Right cardiac atrium (tissue), 5 donors: ENCODE results near the gene ALDOC. TPM values are rescaled to one million over a fixed set of nuclear protein-coding genes. Genes with fewer than 3 reads are reported as not detected.

Experiments
- ATAC-seq, 2 donors: fragments of 200-7000 bp; cut with Tn5 transposase; one replicate each; pipeline versions ENCODE4 v1.8.0 to v1.9.1; 2020; ENCODE audit warnings: moderate library complexity in 2 of 2, mild to moderate bottlenecking in 1 of 2
- DNase-seq, 3 donors: peaks; one replicate each; pipeline ENCODE4 v3.0.0-alpha.2; 2020
- H3K27ac ChIP-seq: one replicate; pipeline ENCODE4 v1.5.1; 2013; ENCODE audit warnings: mild to moderate bottlenecking, low read length, control low read depth, moderate library complexity
- H3K27me3 ChIP-seq: one replicate; pipeline ENCODE4 v1.6.1; 2013; ENCODE audit not compliant: control insufficient read depth, insufficient read depth
- H3K4me1 ChIP-seq: one replicate; pipeline ENCODE4 v1.6.1; 2013; ENCODE audit warnings: low read length; ENCODE audit not compliant: control insufficient read depth, insufficient read depth
- H3K4me3 ChIP-seq: one replicate; pipeline ENCODE4 v1.5.1; 2013; ENCODE audit warnings: low read length, control low read depth
- H3K9me3 ChIP-seq: one replicate; pipeline ENCODE4 v1.6.1; 2013; ENCODE audit warnings: low read length; ENCODE audit not compliant: control insufficient read depth
- WGBS: extraction: QIAGEN DNeasy Blood & Tissue Kit; methylation state at CpG from one replicate; pipeline ENCODE4 v1.1.7; 2013; 5-methylcytosine and 5-hydroxymethylcytosine counted together
- intact Hi-C, 4 donors: fragments of 100-400 bp; cut with DNase I; formaldehyde crosslinking; loops; one replicate each; pipeline versions ENCODE4 v1.11.0 to v1.14.0; 2022 to 2023
- polyA plus RNA-seq: library from polyadenylated mRNA; stranded (reverse); fragments of 200-250 nt; gene quantifications from one replicate; pipeline ENCODE4 v1.2.3, GENCODE V29; 2013
- total RNA-seq, 4 donors: library from RNA; stranded (reverse); fragmentation: NEBNext Ultra II Directional; extraction: Animal tissue kit (Norgen Biotek cat#: 25700); gene quantifications; one replicate each; pipeline ENCODE4 v1.2.1, GENCODE V29; 2021
- donor health status: healthy with polysubstance abuse.
- donor health status: DM: no; HTN: yes; CAD: no.
- donor health status: DM: no; HTN: no; CAD: no.
- donor health status: DM: no; HTN: yes; CAD: no; lungs with severe emphysema.
- donor health status: DM: yes; HTN: yes; CAD: no.

The ALDOC gene
- total and polyA plus RNA-seq, 5 donors = 191 to 390 (median 283) TPM

GRCh38 chr17:28573040-28573380 is 3.7 kb downstream of the ALDOC start:
- no peak overlapping the region for H3K27ac ChIP-seq
- H3K4me3 ChIP-seq = no peak overlapping the region
- no peaks in the 10 kb centered on the region for H3K27me3 ChIP-seq
- H3K9me3 ChIP-seq = no peaks in the 10 kb centered on the region
- intact Hi-C loops = no loop called here
- ATAC-seq (no peak), DNase-seq (no peak)
- no peaks in the 10 kb centered on the region for H3K4me1 ChIP-seq

- intact Hi-C loops = no loop called here
- ATAC-seq (no peak), DNase-seq (no peak)
- Histone ChIP-seq H3K27me3 (no peaks in the 10 kb centered on the region), H3K4me3 (peak overlapping the region; percentile 68), H3K9me3 (no peaks in the 10 kb centered on the region), H3K27ac (no peak overlapping the region), H3K4me1 (no peaks in the 10 kb centered on the region)
- 64% methylated on average over 5 of the region's 5 CpGs for WGBS
Measured at GRCh38 chr17:28572259-28573039, 4.2 kb downstream of the ALDOC start.

- H3K9me3 ChIP-seq = no peaks in the 10 kb centered on the region
Measured at GRCh38 chr17:28571361-28572122, 5.2 kb downstream of the ALDOC start, which contains the start of gene PIGS. TSS of gene PIGS (minus strand) at chr17:28571524. CDS start at chr17:28571496, 28 bp downstream.

GRCh38 chr17:28570716-28571360 is 5.9 kb downstream of the ALDOC start:
- no peaks in the 10 kb centered on the region for H3K4me1 ChIP-seq
- H3K4me3 ChIP-seq = peak overlapping the region; percentile 68
- intact Hi-C loops = no loop called here
- WGBS = under 1% methylated on average over 39 of the region's 39 CpGs
- no peaks in the 10 kb centered on the region for H3K27me3 ChIP-seq
- no peaks in the 10 kb centered on the region for H3K9me3 ChIP-seq
- H3K27ac ChIP-seq = peak overlapping the region; percentile 9
- ATAC-seq (peak; percentile 9 to 21), DNase-seq (peak in 2 of 3 donors; percentile 55 to 59)

More at GRCh38 chr17:28571361-28572122, 5.2 kb downstream of the ALDOC start, which contains the start of gene PIGS:
- H3K4me3 ChIP-seq = peak within 1 kb of the TSS; percentile 68
- no peaks in the 10 kb centered on the region for H3K4me1 ChIP-seq
- H3K27ac ChIP-seq = peak within 1 kb of the TSS; percentile 78
- peak; percentile 97 to 98 for ATAC-seq
- no peaks in the 10 kb centered on the region for H3K27me3 ChIP-seq
- DNase-seq = peak; percentile 96 to 98 (median 98)
- WGBS = under 1% methylated on average over 49 of the region's 49 CpGs
- intact Hi-C loops = no loop called here

- ATAC-seq = no peak
- H3K27me3 ChIP-seq = no peaks in the 10 kb centered on the region
- DNase-seq = no peak
- no peak overlapping the region for H3K27ac ChIP-seq
- H3K4me3 ChIP-seq = no peak overlapping the region
- no peaks in the 10 kb centered on the region for H3K4me1 ChIP-seq
- H3K9me3 ChIP-seq = no peaks in the 10 kb centered on the region
- WGBS = 98% methylated on average over 1 of the region's 1 CpG
- intact Hi-C loops = no loop called here
Measured at GRCh38 chr17:28569446-28569845, 7.2 kb downstream of the ALDOC start.

GRCh38 chr17:28567604-28568003 is 9.1 kb downstream of the ALDOC start:
- DNase-seq (no peak), ATAC-seq (no peak)
- WGBS = 77% methylated on average over 3 of the region's 3 CpGs
- H3K27me3 ChIP-seq = no peaks in the 10 kb centered on the region
- no peaks in the 10 kb centered on the region for H3K4me1 ChIP-seq
- intact Hi-C loops = no loop called here
- H3K9me3 ChIP-seq = no peaks in the 10 kb centered on the region
- no peak overlapping the region for H3K27ac ChIP-seq
- no peak overlapping the region for H3K4me3 ChIP-seq

- peak; percentile 28 to 33 for ATAC-seq
- WGBS = 69% methylated on average over 3 of the region's 3 CpGs
Measured at GRCh38 chr17:28563475-28563874, 13.2 kb downstream of the ALDOC start.

GRCh38 chr17:28555022-28555421 is 21.7 kb downstream of the ALDOC start:
- Histone ChIP-seq H3K27ac (no peak overlapping the region), H3K4me1 (peaks cover 7% of the 10 kb centered on the region), H3K9me3 (no peaks in the 10 kb centered on the region), H3K27me3 (no peaks in the 10 kb centered on the region), H3K4me3 (no peak overlapping the region)
- ATAC-seq (no peak), DNase-seq (no peak)
- intact Hi-C loops = loop anchor here in 1 of 4 donors (5.0 kb wide), 1 partner anchor 48 kb away; the partner anchor contains the start of gene FOXN1
- WGBS = 96% methylated on average over 3 of the region's 3 CpGs

More at GRCh38 chr17:28563475-28563874, 13.2 kb downstream of the ALDOC start:
- Histone ChIP-seq H3K9me3 (no peaks in the 10 kb centered on the region), H3K4me1 (no peaks in the 10 kb centered on the region), H3K27me3 (no peaks in the 10 kb centered on the region), H3K4me3 (no peak overlapping the region), H3K27ac (no peak overlapping the region)
- no peak for DNase-seq
- intact Hi-C loops = no loop called here

GRCh38 chr17:28554565-28554964 is 22.1 kb downstream of the ALDOC start:
- no peak for DNase-seq
- Histone ChIP-seq H3K4me1 (peaks cover 7% of the 10 kb centered on the region), H3K9me3 (no peaks in the 10 kb centered on the region), H3K27me3 (no peaks in the 10 kb centered on the region), H3K27ac (no peak overlapping the region), H3K4me3 (no peak overlapping the region)
- no peak for ATAC-seq
- 82% methylated on average over 6 of the region's 6 CpGs for WGBS
- intact Hi-C loops = loop anchor here in 1 of 4 donors (5.0 kb wide), 1 partner anchor 58 kb away; the partner anchor contains the start of gene RSKR

- WGBS = 94% methylated on average over 5 of the region's 5 CpGs
- H3K4me1 ChIP-seq = peaks cover 7% of the 10 kb centered on the region
- H3K4me3 ChIP-seq = peak overlapping the region; percentile 66
- H3K27me3 ChIP-seq = no peaks in the 10 kb centered on the region
- H3K27ac ChIP-seq = no peak overlapping the region
- no peaks in the 10 kb centered on the region for H3K9me3 ChIP-seq
- no peak for DNase-seq
- ATAC-seq = no peak
- intact Hi-C loops = loop anchor here in 1 of 4 donors (5.0 kb wide), 1 partner anchor 59 kb away; the partner anchor contains the start of gene RSKR
Measured at GRCh38 chr17:28553000-28553505, 23.6 kb downstream of the ALDOC start.
